ENCODE data around the gene COL6A2.

- TF ChIP-seq LEF1 (IDR thresholded peaks at IDR 0.05; ENCODE audit: borderline replicate concordance) (no peak), BHLHE40 (IDR thresholded peaks at IDR 0.05; ENCODE audit: borderline replicate concordance) (no peak), TARDBP (IDR thresholded peaks at IDR 0.05) (0 out of 2 replicates have a peak, but pooled peaks have one; percentile 25), PKNOX1 (IDR thresholded peaks at IDR 0.05) (no peak), CTBP1 (IDR thresholded peaks at IDR 0.05; ENCODE audit: borderline replicate concordance) (no peak), ARNT (IDR thresholded peaks at IDR 0.05) (no peak), SP1 (IDR thresholded peaks at IDR 0.05) (no peak), FOXK2 (IDR thresholded peaks at IDR 0.05) (no peak), ELF4 (IDR thresholded peaks at IDR 0.05) (no peak), SUZ12 (IDR thresholded peaks at IDR 0.05) (no peak), L3MBTL2 (conservative IDR thresholded peaks at IDR 0.05) (no peak), FOXM1 (IDR thresholded peaks at IDR 0.05; ENCODE audit: borderline replicate concordance) (no peak), NFRKB (IDR thresholded peaks at IDR 0.05) (no peak)
Observed at GRCh38 chr21:46124083-46124925, 26.4 kb downstream of the COL6A2 start.

Data from HEK293T (cell line).